Lower leg skin (tissue), 4 donors: Measurements from ENCODE around the gene PTPRN2. TPM values are rescaled to one million over a fixed set of nuclear protein-coding genes. Genes with fewer than 3 reads are reported as not detected.
A peak's percentile ranks its signal among the peaks of the same experiment; 100 is the strongest.

Source experiments
- DNase-seq, 2 donors: peaks; one replicate each; pipeline ENCODE4 v3.0.0-alpha.2; 2019; ENCODE audit warnings: low spot score in 2 of 2
- H3K4me3 ChIP-seq: fragments of 200-600 bp; sonication (generic); 2 replicates; pipeline ENCODE4 v1.5.1; 2017; ENCODE audit warnings: mild to moderate bottlenecking, low read depth; ENCODE audit not compliant: poor library complexity, severe bottlenecking
- CTCF ChIP-seq, 3 donors: fragments of 450-650 bp; IDR thresholded peaks; one replicate each; pipeline ENCODE4 v1.5.1; 2016; ENCODE audit warnings: antibody characterized with exemption in 3 of 3, mild to moderate bottlenecking in 3 of 3, moderate library complexity in 2 of 3
- POLR2A ChIP-seq, 2 donors: fragments of 450-650 bp; IDR thresholded peaks; one replicate each; pipeline ENCODE4 v1.6.1; 2016 to 2017; ENCODE audit warnings: antibody characterized with exemption in 2 of 2, mild to moderate bottlenecking in 1 of 2, moderate library complexity in 1 of 2
- WGBS, 2 donors: methylation state at CpG; one replicate each; pipeline ENCODE4 v1.1.5; 2018; 5-methylcytosine and 5-hydroxymethylcytosine counted together
- intact Hi-C: fragments of 100-400 bp; cut with DNase I; formaldehyde crosslinking; loops from one replicate; pipeline ENCODE4 v1.15.0; 2023; ENCODE audit warnings: low total_unique reads
- total RNA-seq, 4 donors: library from RNA; depleted of rRNA; stranded (reverse); fragments of >200 nt; gene quantifications; one replicate each; pipeline ENCODE4 v1.1.0, GENCODE V29; 2016

The PTPRN2 gene
- total RNA-seq, 4 donors from 2014 or later: 0.11 to 1.6 (median 0.92) TPM

DNA sequence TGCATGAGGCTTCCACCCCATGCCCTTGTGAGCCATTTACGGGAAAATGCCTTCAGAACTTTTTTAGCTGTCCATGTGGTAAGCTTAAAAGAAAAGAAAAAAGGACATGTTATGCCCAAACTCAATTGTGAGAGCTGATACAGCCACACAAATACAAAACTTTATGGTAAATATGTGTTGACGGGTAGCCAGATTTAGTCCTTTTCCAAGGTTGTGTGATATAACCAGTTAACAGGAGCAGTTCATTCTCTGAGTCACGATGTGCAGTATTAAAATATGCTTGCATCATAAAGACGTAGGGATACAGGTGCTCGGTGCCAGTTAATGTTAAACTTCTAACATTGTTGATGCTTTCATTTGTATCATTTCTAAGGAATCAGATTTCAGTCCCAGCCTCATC, 900.5 kb downstream of the PTPRN2 start:
- intact Hi-C loops: no loop called here
- WGBS, 2 donors: 16 to 22% methylated on average over 5 of the region's 5 CpGs
- DNase-seq: no peak
- no peak overlapping the region for H3K4me3 ChIP-seq
- TF ChIP-seq CTCF (IDR thresholded peaks at IDR 0.05) (no peak), POLR2A (IDR thresholded peaks at IDR 0.05) (no peak)

DNA sequence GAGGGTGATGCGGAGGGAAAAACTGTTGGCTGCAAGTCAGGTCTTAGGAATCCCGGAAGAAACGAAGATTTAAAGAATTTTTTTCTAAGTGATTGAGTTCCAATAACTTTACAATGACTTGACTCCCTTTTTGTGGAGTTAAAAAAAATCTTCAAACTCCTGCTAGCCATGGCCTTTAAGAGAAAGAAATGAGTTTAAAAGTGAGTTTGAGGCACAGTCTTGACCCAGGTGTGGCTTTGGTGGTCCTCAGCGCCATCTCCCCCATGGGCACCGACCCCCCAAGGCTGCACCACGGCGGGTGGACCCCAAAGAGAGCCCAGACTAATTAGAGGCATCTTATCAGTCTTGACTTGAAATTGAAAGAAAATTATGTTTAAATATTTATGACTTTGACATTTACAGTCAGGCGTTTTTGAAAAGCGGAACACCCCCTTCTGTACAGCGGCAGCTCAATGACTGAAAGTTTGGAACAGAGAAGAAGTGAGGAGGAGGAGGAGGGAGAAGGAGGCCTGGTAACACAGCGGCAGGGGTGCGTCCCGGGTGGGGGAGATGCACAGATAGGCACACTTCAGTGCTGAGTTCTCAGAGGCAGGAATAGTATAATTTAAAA, 901.2 kb downstream of the PTPRN2 start:
- peak in 1 of 2 donors; percentile 58 for DNase-seq
- intact Hi-C loops: no loop called here
- no peak for TF ChIP-seq POLR2A (IDR thresholded peaks at IDR 0.05)
- no peak for TF ChIP-seq CTCF (IDR thresholded peaks at IDR 0.05)
- no peak overlapping the region for H3K4me3 ChIP-seq
- 7 to 14% methylated on average over 13 of the region's 13 CpGs for WGBS, 2 donors

DNA sequence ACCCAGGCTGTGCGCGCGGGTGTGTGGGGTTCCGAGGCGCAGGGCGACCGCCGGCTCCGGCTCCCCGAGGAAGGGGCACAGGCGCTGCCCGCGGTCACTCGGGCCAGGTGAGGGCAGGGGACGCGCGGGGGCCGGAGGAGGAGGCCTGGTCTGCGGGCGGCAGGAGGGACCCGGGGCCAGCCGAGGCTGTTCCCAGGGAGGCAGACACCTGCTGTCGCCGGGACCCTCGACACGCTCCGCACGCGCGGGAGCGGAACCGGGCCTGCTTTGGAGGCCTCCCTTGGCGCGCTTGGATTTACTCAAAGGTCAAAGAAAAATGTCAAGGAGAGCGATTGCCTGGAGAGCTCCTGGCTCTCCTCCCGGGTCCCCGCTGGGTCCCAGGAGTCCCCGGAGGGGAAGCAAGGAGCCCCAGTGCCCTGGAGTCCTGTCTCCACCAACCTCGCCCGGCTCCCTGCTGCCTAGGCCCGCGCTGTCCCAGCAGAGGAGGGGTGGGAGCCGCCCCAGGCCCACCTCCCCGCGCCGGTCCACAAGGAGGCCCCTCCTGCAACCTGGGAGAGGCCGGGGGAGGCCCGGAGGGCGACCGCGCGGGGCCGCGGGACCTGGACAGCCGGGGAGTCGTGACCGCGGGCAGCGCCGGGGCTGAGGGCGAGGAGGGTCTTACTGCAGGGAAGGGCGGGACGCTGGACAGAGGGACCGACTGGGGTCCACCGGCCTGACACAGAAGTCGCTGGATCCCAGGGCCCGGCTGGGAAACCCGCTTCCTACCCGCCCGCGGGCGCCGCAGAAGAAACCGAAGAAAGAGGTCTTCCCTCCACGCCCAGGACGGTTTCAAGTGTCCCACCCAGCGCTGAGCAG, 902.0 kb downstream of the PTPRN2 start:
- DNase-seq: peak in 1 of 2 donors; percentile 70
- TF ChIP-seq CTCF (IDR thresholded peaks at IDR 0.05) (no peak), POLR2A (IDR thresholded peaks at IDR 0.05) (no peak)
- intact Hi-C loops: no loop called here
- no peak overlapping the region for H3K4me3 ChIP-seq
- WGBS, 2 donors: 3 to 8% methylated on average over 37 to 55 of the region's 77 CpGs

GRCh38 chr7:157684909-157685429, 902.7 kb downstream of the PTPRN2 start:
- DNase-seq: no peak
- intact Hi-C loops: no loop called here
- no peak overlapping the region for H3K4me3 ChIP-seq
- TF ChIP-seq CTCF (IDR thresholded peaks at IDR 0.05) (no peak), POLR2A (IDR thresholded peaks at IDR 0.05) (no peak)
- 0 to 1% methylated on average over 6 to 21 of the region's 72 CpGs for WGBS, 2 donors

DNA sequence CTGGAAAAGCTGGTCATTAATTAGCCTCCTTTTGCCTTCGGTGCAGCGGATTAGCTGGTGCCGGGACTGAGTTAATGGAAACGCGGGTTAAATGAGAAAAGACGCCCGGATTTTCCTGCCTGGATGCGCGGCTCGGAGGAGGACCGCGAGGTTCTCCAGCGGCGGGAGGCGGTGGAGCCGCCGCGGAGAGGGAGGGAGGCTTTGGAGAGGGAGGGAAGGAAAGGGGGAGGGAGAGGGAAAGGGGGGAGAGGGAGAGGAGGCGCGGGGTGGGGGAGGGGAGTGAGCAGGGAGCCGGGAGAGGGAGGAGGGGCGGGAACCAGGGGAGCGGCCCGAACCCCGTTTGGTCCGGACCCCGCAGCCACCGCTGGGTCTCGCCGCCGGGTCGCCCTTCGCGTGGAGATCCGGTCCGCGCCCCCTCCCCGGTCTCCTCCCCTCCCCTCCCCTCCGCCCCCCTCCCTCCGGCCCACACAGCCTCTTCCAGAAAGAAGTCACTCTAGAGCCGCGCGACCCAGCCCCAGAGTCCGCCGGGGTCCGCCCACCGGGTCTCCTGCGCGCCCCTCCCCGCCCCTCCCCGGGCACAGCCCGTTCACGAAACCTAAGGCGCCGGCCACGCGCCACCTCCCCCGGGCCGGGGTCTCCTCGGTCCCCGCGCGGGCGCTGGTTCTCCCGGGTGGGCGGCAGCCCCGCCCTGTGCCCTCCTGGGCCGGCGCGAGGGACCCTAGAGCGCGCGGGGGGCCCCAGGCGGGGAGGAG, 903.3 kb downstream of the PTPRN2 start:
- H3K4me3 ChIP-seq: no peak overlapping the region
- 0 to 1% methylated on average over 32 to 56 of the region's 74 CpGs for WGBS, 2 donors
- peak in 1 of 2 donors; percentile 57 for DNase-seq
- intact Hi-C loops: no loop called here
- TF ChIP-seq POLR2A (IDR thresholded peaks at IDR 0.05) (no peak), CTCF (IDR thresholded peaks at IDR 0.05) (no peak)
